Measurements from ENCODE around the gene RAC3. TPM values are rescaled to one million over a fixed set of nuclear protein-coding genes. Genes with fewer than 3 reads are reported as not detected.

Gene RAC3
- polyA plus RNA-seq, 2 of the 4 experiments (the other 2 are of a cell fraction) = 9.9 to 21.0 TPM

DNA sequence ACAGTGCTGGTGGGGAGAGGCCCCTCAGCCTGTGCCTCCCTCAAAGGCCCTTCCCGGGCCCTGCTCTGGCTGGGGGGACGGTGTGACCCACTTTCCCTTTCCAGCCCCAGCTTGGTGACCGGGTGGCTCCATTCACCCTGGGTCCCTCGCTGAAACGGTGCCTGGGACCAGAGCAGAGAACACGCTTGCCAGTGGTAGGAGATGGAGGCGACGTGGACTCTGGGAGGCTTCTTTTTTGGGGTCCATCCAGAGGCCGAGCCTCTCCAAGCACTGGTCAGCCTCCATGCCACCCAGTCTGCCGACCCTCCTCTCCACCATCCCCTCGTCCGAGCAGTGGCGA, 16.5 kb upstream of the RAC3 start:
- no peak overlapping the region for H3K27ac ChIP-seq
- no peaks in the 10 kb centered on the region for H3K9me3 ChIP-seq
- POLR2A ChIA-PET = no interaction called here
- FAIRE-seq (no peak), DNase-seq (ENCODE audit: low read depth in 1 of 2, low spot score in 1 of 2) (no peak), ATAC-seq (no peak)
- 81% methylated on average over 13 of the region's 13 CpGs for WGBS (ENCODE audit: missing lambda C conversion rate)
- no peak overlapping the region for H3K4me2 ChIP-seq
- peaks cover 13% of the 10 kb centered on the region; the same call in 2 of the 3 replicates for H3K4me1 ChIP-seq
- no peak for TF ChIP-seq CHD4 (IDR thresholded peaks at IDR 0.05; ENCODE audit: borderline replicate concordance)
- TF ChIP-seq ZC3H11A (IDR thresholded peaks at IDR 0.05) = no peak
- CTCF ChIA-PET = interaction anchor here (1.2 to 33.2 kb wide), 7 partner anchors 11 to 140 kb away, joined by 3 to 794 read pairs (median 4); partner anchors contain the start of genes NOTUM and RAC3
- no peak overlapping the region for H3K4me3 ChIP-seq

DNA sequence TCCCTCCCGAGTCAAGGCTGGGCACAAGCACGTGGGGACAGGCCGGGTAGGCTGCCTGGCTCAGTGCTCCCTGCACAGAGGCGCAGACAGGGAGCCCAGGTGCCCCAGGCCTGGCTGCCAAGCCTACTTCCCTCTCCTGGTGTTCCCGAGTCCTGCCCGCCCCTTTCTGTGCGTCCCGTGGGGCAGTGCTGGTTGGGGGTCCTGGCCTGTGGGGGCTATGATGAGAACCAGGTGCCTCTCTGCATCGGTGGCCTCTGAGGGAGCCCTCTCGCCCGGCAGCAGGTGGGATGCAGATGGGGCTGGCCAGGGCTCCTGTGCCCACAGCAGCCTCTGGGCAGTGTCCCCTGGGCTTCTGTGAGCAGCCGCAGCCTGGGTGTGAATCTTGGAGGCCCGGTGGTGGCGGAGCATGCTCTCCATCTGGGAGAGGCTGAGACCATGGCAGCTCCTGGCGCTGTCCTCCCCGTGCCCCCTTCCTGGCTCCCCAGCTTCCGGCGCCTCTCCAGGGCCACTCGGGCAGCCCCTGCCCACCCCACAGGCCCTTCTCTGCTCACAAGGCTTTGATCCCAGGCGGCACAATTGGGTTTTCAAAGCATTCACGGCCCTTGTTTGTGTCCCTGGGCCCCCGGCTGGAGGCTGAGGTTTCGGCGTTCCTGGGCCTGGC, 16.0 kb upstream of the RAC3 start:
- FAIRE-seq = no peak
- no peak for ATAC-seq
- no peak for DNase-seq (ENCODE audit: low read depth in 1 of 2, low spot score in 1 of 2)
- Histone ChIP-seq H3K4me2 (no peak overlapping the region), H3K27ac (no peak overlapping the region), H3K9me3 (no peaks in the 10 kb centered on the region), H3K4me3 (no peak overlapping the region), H3K4me1 (peaks cover 17% of the 10 kb centered on the region; the same call in 2 of the 3 replicates)
- no peak for TF ChIP-seq NR3C1 (IDR thresholded peaks at IDR 0.05)
- no peak for TF ChIP-seq NFE2L2 (conservative IDR thresholded peaks at IDR 0.05; ENCODE audit: low read length)
- TF ChIP-seq, protein P1, sequence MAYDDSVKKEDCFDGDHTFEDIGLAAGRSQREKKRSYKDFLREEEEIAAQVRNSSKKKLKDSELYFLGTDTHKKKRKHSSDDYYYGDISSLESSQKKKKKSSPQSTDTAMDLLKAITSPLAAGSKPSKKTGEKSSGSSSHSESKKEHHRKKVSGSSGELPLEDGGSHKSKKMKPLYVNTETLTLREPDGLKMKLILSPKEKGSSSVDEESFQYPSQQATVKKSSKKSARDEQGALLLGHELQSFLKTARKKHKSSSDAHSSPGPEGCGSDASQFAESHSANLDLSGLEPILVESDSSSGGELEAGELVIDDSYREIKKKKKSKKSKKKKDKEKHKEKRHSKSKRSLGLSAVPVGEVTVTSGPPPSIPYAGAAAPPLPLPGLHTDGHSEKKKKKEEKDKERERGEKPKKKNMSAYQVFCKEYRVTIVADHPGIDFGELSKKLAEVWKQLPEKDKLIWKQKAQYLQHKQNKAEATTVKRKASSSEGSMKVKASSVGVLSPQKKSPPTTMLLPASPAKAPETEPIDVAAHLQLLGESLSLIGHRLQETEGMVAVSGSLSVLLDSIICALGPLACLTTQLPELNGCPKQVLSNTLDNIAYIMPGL (CRISPR knock-in tag; IDR thresholded peaks at IDR 0.05; ENCODE audit: borderline replicate concordance) = no peak
- no peak for TF ChIP-seq HOXB5 (CRISPR knock-in tag; IDR thresholded peaks at IDR 0.05)
- no peak for TF ChIP-seq SMC3 (IDR thresholded peaks at IDR 0.05)
- TF ChIP-seq, protein P2, sequence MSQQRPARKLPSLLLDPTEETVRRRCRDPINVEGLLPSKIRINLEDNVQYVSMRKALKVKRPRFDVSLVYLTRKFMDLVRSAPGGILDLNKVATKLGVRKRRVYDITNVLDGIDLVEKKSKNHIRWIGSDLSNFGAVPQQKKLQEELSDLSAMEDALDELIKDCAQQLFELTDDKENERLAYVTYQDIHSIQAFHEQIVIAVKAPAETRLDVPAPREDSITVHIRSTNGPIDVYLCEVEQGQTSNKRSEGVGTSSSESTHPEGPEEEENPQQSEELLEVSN (IDR thresholded peaks at IDR 0.05; ENCODE audit: borderline replicate concordance, low read depth) = no peak
- no peak for TF ChIP-seq EHMT2 (IDR thresholded peaks at IDR 0.05; ENCODE audit: low read depth)
- TF ChIP-seq HOXB13 (CRISPR knock-in tag; IDR thresholded peaks at IDR 0.05; ENCODE audit: low read depth) = no peak
- TF ChIP-seq CBX8 (IDR thresholded peaks at IDR 0.05) = no peak
- POLR2A ChIA-PET = no interaction called here
- CTCF ChIA-PET = interaction anchor here (1.0 to 33.2 kb wide), 13 partner anchors 8 to 139 kb away, joined by 3 to 794 read pairs (median 5); partner anchors contain the start of genes MAFG, NOTUM, PYCR1 and RAC3
- WGBS (ENCODE audit: missing lambda C conversion rate) = 87% methylated on average over 23 of the region's 24 CpGs

DNA sequence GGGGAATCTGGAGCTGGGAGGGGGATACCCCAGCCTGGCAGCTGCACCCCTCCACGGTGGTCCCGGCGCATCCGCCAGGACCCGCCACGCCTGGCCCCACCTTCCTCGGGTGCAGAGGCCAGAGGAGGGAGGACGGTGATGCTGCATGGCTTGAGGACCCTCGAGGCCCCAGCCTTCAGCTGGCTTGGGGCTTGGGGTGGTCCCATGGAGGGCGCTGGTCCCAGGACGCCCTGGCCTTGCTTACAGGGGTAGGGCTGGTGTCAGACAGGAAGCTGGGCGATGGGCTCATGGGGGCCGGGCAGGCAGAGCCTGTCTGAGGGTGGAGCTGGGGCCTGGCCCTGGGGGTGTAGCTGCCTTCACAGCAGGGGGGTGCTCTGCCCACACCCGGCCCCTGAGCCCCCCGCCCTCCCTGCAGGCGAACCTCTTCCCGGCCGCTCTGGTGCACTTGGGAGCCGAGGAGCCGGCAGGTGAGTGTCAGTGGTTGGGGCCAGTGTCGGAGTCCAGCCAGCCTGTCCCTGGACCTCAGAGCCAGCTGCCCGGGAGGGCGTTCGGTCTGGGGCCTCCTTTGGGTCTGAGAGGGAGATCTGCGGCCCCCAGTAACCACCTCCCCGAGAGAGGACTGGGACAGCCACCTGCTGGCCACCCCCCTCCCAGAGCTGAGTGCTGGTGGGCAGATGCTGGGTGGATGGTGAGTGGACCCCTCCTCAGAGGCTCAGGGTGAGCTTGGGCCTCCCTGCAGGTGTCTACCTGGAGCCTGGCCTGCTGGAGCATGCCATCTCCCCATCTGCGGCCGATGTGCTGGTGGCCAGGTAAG, 15.2 kb upstream of the RAC3 start:
- TF ChIP-seq CHD4 (IDR thresholded peaks at IDR 0.05; ENCODE audit: borderline replicate concordance) (no peak), FOSL2 (IDR thresholded peaks at IDR 0.05) (no peak), FOSL2 (CRISPR knock-in tag; IDR thresholded peaks at IDR 0.05) (no peak), NFE2L2 (conservative IDR thresholded peaks at IDR 0.05; ENCODE audit: low read length) (no peak), FOXS1 (CRISPR knock-in tag; IDR thresholded peaks at IDR 0.05) (no peak)
- TF ChIP-seq, protein P3, sequence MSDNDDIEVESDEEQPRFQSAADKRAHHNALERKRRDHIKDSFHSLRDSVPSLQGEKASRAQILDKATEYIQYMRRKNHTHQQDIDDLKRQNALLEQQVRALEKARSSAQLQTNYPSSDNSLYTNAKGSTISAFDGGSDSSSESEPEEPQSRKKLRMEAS (IDR thresholded peaks at IDR 0.05) = no peak
- TF ChIP-seq, protein P4, sequence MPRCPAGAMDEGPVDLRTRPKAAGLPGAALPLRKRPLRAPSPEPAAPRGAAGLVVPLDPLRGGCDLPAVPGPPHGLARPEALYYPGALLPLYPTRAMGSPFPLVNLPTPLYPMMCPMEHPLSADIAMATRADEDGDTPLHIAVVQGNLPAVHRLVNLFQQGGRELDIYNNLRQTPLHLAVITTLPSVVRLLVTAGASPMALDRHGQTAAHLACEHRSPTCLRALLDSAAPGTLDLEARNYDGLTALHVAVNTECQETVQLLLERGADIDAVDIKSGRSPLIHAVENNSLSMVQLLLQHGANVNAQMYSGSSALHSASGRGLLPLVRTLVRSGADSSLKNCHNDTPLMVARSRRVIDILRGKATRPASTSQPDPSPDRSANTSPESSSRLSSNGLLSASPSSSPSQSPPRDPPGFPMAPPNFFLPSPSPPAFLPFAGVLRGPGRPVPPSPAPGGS (IDR thresholded peaks at IDR 0.05) = no peak
- ChIA-PET POLR2A (interaction anchor here (0.5 kb wide), 1 partner anchor 19 kb away, joined by 5 read pairs; no protein-coding TSS in a partner anchor), CTCF (interaction anchor here (1.0 to 33.2 kb wide), 11 partner anchors 9 to 88 kb away, joined by 3 to 794 read pairs (median 5); partner anchors contain the start of genes MAFG, NOTUM, PYCR1 and RAC3)
- 87% methylated on average over 12 of the region's 28 CpGs for WGBS (ENCODE audit: missing lambda C conversion rate)
- no peaks in the 10 kb centered on the region for H3K9me3 ChIP-seq
- ATAC-seq = no peak
- H3K4me1 ChIP-seq = peaks cover 25% of the 10 kb centered on the region
- DNase-seq (ENCODE audit: low read depth in 1 of 2, low spot score in 1 of 2) = no peak
- H3K4me2 ChIP-seq = no peak overlapping the region
- no peak overlapping the region for H3K4me3 ChIP-seq
- FAIRE-seq = no peak
- H3K27ac ChIP-seq = no peak overlapping the region

Data from A549 (cell line).